Ascending aorta (tissue), 2 donors: ENCODE results near the gene PLA2G4E. TPM values are rescaled to one million over a fixed set of nuclear protein-coding genes. Genes with fewer than 3 reads are reported as not detected.

ENCODE experiments used
- DNase-seq, 2 donors: peaks; one replicate each; pipeline ENCODE4 v3.0.0-alpha.2; 2019; ENCODE audit warnings: low spot score in 2 of 2
- H3K27ac ChIP-seq, 2 donors: fragments of 200-600 bp; sonication (generic); one replicate each; pipeline ENCODE4 v1.5.1; 2016 to 2017; ENCODE audit warnings: mild to moderate bottlenecking in 1 of 2
- H3K27me3 ChIP-seq: fragments of 200-600 bp; sonication (generic); one replicate; pipeline ENCODE4 v1.5.1; 2017
- H3K36me3 ChIP-seq, 2 donors: fragments of 200-600 bp; sonication (generic); one replicate each; pipeline ENCODE4 v1.5.1; 2016
- H3K4me1 ChIP-seq, 2 donors: fragments of 200-600 bp; sonication (generic); one replicate each; pipeline ENCODE4 v1.5.1; 2016 to 2017; ENCODE audit warnings: mild to moderate bottlenecking in 1 of 2
- H3K4me3 ChIP-seq, 2 donors: fragments of 200-600 bp; sonication (generic); one replicate each; pipeline ENCODE4 v1.5.1; 2016 to 2017; ENCODE audit warnings: mild to moderate bottlenecking in 1 of 2
- H3K9me3 ChIP-seq, 2 donors: fragments of 200-600 bp; sonication (generic); one replicate each; pipeline ENCODE4 v1.5.1; 2016
- CTCF ChIP-seq, 3 experiments: fragments of 200-600 bp in 2 of 3; fragments of 450-650 bp in 1 of 3; sonication (generic) in 2 of 3; IDR thresholded peaks; one replicate each; pipeline ENCODE4 v1.5.1; 2016 to 2019; ENCODE audit warnings: antibody characterized with exemption in 3 of 3, mild to moderate bottlenecking in 1 of 3, moderate library complexity in 1 of 3
- intact Hi-C: fragments of 100-400 bp; cut with DNase I; formaldehyde crosslinking; loops from one replicate; pipeline ENCODE4 v1.15.1; 2023
- total RNA-seq: library from RNA; depleted of rRNA; stranded (reverse); fragments of >200 nt; gene quantifications from one replicate; pipeline ENCODE4 v1.1.0, GENCODE V29; 2016

Gene PLA2G4E
- total RNA-seq, 1 donor from 2014 or later, result not detected

GRCh38 chr15:41989573-41990242, 31.1 kb downstream of the PLA2G4E start:
- DNase-seq, result peak; percentile 45 to 88
- Histone ChIP-seq H3K4me1 (peaks cover 0 to 3% of the 10 kb centered on the region in 2 donors), H3K4me3 (no peak overlapping the region), H3K9me3 (no peaks in the 10 kb centered on the region), H3K27ac (no peak overlapping the region), H3K36me3 (no peaks in the 10 kb centered on the region), H3K27me3 (no peaks in the 10 kb centered on the region)
- peak; percentile 92 to 99 (median 95) for TF ChIP-seq CTCF (IDR thresholded peaks at IDR 0.05)
- intact Hi-C loops, result loop anchor here (1.0 to 2.0 kb wide), 3 partner anchors 70 to 147 kb away; no protein-coding TSS in a partner anchor

GRCh38 chr15:41988896-41989572, 31.8 kb downstream of the PLA2G4E start:
- Histone ChIP-seq H3K4me3 (no peak overlapping the region), H3K9me3 (no peaks in the 10 kb centered on the region), H3K27ac (no peak overlapping the region), H3K4me1 (peaks cover 0 to 4% of the 10 kb centered on the region in 2 donors), H3K36me3 (no peaks in the 10 kb centered on the region), H3K27me3 (no peaks in the 10 kb centered on the region)
- TF ChIP-seq CTCF (IDR thresholded peaks at IDR 0.05), result no peak
- no peak for DNase-seq
- intact Hi-C loops, result loop anchor here (1.0 to 2.0 kb wide), 3 partner anchors 70 to 148 kb away; no protein-coding TSS in a partner anchor

GRCh38 chr15:41987925-41988275, 32.9 kb downstream of the PLA2G4E start:
- no peak for DNase-seq
- H3K27ac ChIP-seq, result no peak overlapping the region
- no peaks in the 10 kb centered on the region for H3K9me3 ChIP-seq
- intact Hi-C loops, result loop anchor here (2.0 kb wide), 2 partner anchors 97 to 149 kb away; no protein-coding TSS in a partner anchor
- H3K36me3 ChIP-seq, result no peaks in the 10 kb centered on the region
- TF ChIP-seq CTCF (IDR thresholded peaks at IDR 0.05), result no peak
- H3K27me3 ChIP-seq, result no peaks in the 10 kb centered on the region
- no peak overlapping the region for H3K4me3 ChIP-seq
- H3K4me1 ChIP-seq, result peaks cover 0 to 4% of the 10 kb centered on the region in 2 donors

GRCh38 chr15:41987246-41987924, 33.5 kb downstream of the PLA2G4E start:
- H3K9me3 ChIP-seq, result no peaks in the 10 kb centered on the region
- H3K4me1 ChIP-seq, result peaks cover 0 to 4% of the 10 kb centered on the region in 2 donors
- H3K4me3 ChIP-seq, result no peak overlapping the region
- H3K27ac ChIP-seq, result no peak overlapping the region
- no peak for DNase-seq
- intact Hi-C loops, result no loop called here
- TF ChIP-seq CTCF (IDR thresholded peaks at IDR 0.05), result no peak
- no peaks in the 10 kb centered on the region for H3K27me3 ChIP-seq
- no peaks in the 10 kb centered on the region for H3K36me3 ChIP-seq

GRCh38 chr15:41985236-41986160, 35.3 kb downstream of the PLA2G4E start:
- no peaks in the 10 kb centered on the region for H3K36me3 ChIP-seq
- no peaks in the 10 kb centered on the region for H3K9me3 ChIP-seq
- intact Hi-C loops, result no loop called here
- peak overlapping the region in 1 of 2 donors; percentile 49 for H3K27ac ChIP-seq
- H3K4me1 ChIP-seq, result peaks cover 0 to 4% of the 10 kb centered on the region in 2 donors
- no peaks in the 10 kb centered on the region for H3K27me3 ChIP-seq
- no peak overlapping the region for H3K4me3 ChIP-seq
- no peak for TF ChIP-seq CTCF (IDR thresholded peaks at IDR 0.05)
- DNase-seq, result peak in 1 of 2 donors; percentile 73
